DND-41 (cell line): ENCODE data around the gene TUBB2B.

Experiments used
- ATAC-seq: fragments of 200-7000 bp; cut with Tn5 transposase; 3 replicates; pipeline ENCODE4 v1.9.1; 2021; ENCODE audit warnings: low read depth; ENCODE audit not compliant: insufficient read depth
- DNase-seq: peaks from one replicate; pipeline ENCODE4 v3.0.0-alpha.2; 2020
- H2AFZ ChIP-seq: 2 replicates; pipeline ENCODE4 v1.6.0; 2012; ENCODE audit warnings: low read depth, low read length
- H3K27ac ChIP-seq: 2 replicates; pipeline ENCODE4 v1.5.1; 2012; ENCODE audit warnings: low read length, inconsistent platforms
- H3K27me3 ChIP-seq: fragments of 200-600 bp; sonication (generic); 2 replicates; pipeline ENCODE4 v1.6.0; 2012; ENCODE audit warnings: low read length, mild to moderate bottlenecking, inconsistent platforms; ENCODE audit not compliant: insufficient read depth, poor library complexity
- H3K36me3 ChIP-seq: 2 replicates; pipeline ENCODE4 v1.5.1; 2012; ENCODE audit warnings: low read length, inconsistent platforms; ENCODE audit not compliant: insufficient read depth
- H3K4me1 ChIP-seq: 2 replicates; pipeline ENCODE4 v1.5.1; 2012; ENCODE audit warnings: mild to moderate bottlenecking, low read length; ENCODE audit not compliant: insufficient read depth
- H3K4me2 ChIP-seq: 2 replicates; pipeline ENCODE4 v1.6.0; 2012; ENCODE audit warnings: mild to moderate bottlenecking, moderate library complexity, low read length, inconsistent platforms; ENCODE audit not compliant: insufficient read depth
- H3K4me3 ChIP-seq, 2 experiments: fragments of 200-600 bp in 1 of 2; shearing (Covaris generic) in 1 of 2; 2 replicates each; pipeline ENCODE4 v1.5.1; 2012 to 2016; ENCODE audit warnings: inconsistent platforms in 2 of 2, low read length in 2 of 2, mild to moderate bottlenecking in 2 of 2, low read depth in 1 of 2, moderate library complexity in 1 of 2
- H3K79me2 ChIP-seq: 2 replicates; pipeline ENCODE4 v1.6.0; 2012; ENCODE audit warnings: low read length, inconsistent platforms; ENCODE audit not compliant: insufficient read depth
- H3K9ac ChIP-seq: 2 replicates; pipeline ENCODE4 v1.6.0; 2012; ENCODE audit warnings: low read depth, mild to moderate bottlenecking, inconsistent platforms, low read length, moderate library complexity
- H3K9me3 ChIP-seq: 2 replicates; pipeline ENCODE4 v1.5.1; 2012; ENCODE audit warnings: low read length, moderate library complexity, mild to moderate bottlenecking, inconsistent platforms; ENCODE audit not compliant: insufficient read depth, severe bottlenecking
- H4K20me1 ChIP-seq: 2 replicates; pipeline ENCODE4 v1.6.0; 2012; ENCODE audit warnings: low read length; ENCODE audit not compliant: insufficient read depth
- EZH2 ChIP-seq: IDR thresholded peaks from 3 replicates; pipeline ENCODE4 v1.6.1; 2012; ENCODE audit warnings: borderline replicate concordance, low read depth, mild to moderate bottlenecking, moderate library complexity, low read length, inconsistent platforms; ENCODE audit not compliant: severe bottlenecking
- TF ChIP-seq, protein P1 (sequence below): IDR thresholded peaks from 2 replicates; pipeline ENCODE4 v1.5.1; 2012; ENCODE audit warnings: borderline replicate concordance, low read length, moderate library complexity, mild to moderate bottlenecking; ENCODE audit not compliant: poor library complexity, severe bottlenecking; ENCODE audit errors: extremely low read depth

TUBB2B gene

DNA sequence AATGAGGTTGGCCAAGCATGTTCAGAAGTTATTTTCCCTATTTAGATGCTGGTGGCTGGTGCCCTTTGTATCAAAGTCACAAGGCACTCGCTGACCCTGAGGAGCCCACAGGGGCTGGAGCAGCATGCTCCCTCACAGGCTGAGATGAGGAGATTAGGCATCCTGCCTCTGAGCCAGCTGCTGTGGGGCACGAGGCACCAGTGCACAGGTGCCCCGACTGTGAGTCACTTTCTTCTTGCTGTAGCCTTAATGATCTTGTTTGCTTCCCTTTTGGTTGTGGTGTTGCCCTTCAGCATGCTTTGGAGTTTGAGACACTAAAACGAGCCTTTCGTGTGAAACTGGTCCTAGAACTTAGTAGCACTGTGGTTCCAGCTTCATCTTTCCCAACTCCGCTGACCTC is 35.6 kb upstream of the TUBB2B start:
- Histone ChIP-seq H3K79me2 (peaks cover 87% of the 10 kb centered on the region), H2AFZ (no peak overlapping the region), H3K27ac (no peak overlapping the region), H3K9ac (no peak overlapping the region), H3K36me3 (peaks cover 67% of the 10 kb centered on the region), H3K9me3 (no peaks in the 10 kb centered on the region), H3K27me3 (no peaks in the 10 kb centered on the region), H3K4me3 (no peak overlapping the region), H3K4me1 (peaks cover 49% of the 10 kb centered on the region), H3K4me2 (peak overlapping the region; percentile 12; the same call in 1 of the 2 replicates), H4K20me1 (peaks cover 76% of the 10 kb centered on the region)
- ATAC-seq (no peak), DNase-seq (no peak)
- no peak for TF ChIP-seq EZH2
- TF ChIP-seq, protein P1, sequence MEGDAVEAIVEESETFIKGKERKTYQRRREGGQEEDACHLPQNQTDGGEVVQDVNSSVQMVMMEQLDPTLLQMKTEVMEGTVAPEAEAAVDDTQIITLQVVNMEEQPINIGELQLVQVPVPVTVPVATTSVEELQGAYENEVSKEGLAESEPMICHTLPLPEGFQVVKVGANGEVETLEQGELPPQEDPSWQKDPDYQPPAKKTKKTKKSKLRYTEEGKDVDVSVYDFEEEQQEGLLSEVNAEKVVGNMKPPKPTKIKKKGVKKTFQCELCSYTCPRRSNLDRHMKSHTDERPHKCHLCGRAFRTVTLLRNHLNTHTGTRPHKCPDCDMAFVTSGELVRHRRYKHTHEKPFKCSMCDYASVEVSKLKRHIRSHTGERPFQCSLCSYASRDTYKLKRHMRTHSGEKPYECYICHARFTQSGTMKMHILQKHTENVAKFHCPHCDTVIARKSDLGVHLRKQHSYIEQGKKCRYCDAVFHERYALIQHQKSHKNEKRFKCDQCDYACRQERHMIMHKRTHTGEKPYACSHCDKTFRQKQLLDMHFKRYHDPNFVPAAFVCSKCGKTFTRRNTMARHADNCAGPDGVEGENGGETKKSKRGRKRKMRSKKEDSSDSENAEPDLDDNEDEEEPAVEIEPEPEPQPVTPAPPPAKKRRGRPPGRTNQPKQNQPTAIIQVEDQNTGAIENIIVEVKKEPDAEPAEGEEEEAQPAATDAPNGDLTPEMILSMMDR, result no peak

GRCh38 chr6:3261921-3262320 is 34.5 kb upstream of the TUBB2B start:
- peaks cover 50% of the 10 kb centered on the region for H3K4me1 ChIP-seq
- TF ChIP-seq, protein P1, result no peak
- no peak for TF ChIP-seq EZH2
- H3K36me3 ChIP-seq, result peaks cover 59% of the 10 kb centered on the region
- ATAC-seq (no peak), DNase-seq (no peak)
- H3K27me3 ChIP-seq, result no peaks in the 10 kb centered on the region
- H3K79me2 ChIP-seq, result peaks cover 78% of the 10 kb centered on the region
- H3K4me2 ChIP-seq, result peak overlapping the region; percentile 97
- no peak overlapping the region for H2AFZ ChIP-seq
- no peaks in the 10 kb centered on the region for H3K9me3 ChIP-seq
- no peak overlapping the region for H3K27ac ChIP-seq
- H3K9ac ChIP-seq, result peak overlapping the region; percentile 48; the same call in 1 of the 2 replicates
- peaks cover 65% of the 10 kb centered on the region for H4K20me1 ChIP-seq
- H3K4me3 ChIP-seq, result peak overlapping the region in 1 of 2 experiments; percentile 100; a peak in 1 of 4 replicates

DNA sequence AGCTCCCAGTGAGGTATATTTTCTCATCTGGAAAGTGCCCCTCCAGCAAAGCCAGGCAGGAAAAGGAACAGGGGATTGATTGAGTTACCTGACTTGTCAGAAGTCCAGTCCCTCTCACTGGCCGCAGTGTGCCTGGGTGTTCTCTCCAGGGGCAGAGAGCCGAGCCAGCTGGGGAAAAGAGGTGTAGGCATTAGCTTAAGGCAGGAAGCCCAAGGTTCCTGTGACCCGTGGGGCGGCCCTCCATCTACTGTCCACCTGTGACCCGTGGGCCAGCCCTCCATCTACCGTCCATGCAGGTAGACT is 34.0 kb upstream of the TUBB2B start:
- peaks cover 50% of the 10 kb centered on the region for H3K4me1 ChIP-seq
- DNase-seq (no peak), ATAC-seq (no peak)
- H3K9me3 ChIP-seq, result no peaks in the 10 kb centered on the region
- H3K4me2 ChIP-seq, result peak overlapping the region; percentile 97
- no peak overlapping the region for H2AFZ ChIP-seq
- no peak overlapping the region for H3K27ac ChIP-seq
- peaks cover 59% of the 10 kb centered on the region for H3K36me3 ChIP-seq
- H3K79me2 ChIP-seq, result peaks cover 76% of the 10 kb centered on the region
- no peak for TF ChIP-seq EZH2
- TF ChIP-seq, protein P1, result no peak
- H3K4me3 ChIP-seq, result peak overlapping the region in 1 of 2 experiments; percentile 100; a peak in 1 of 4 replicates
- peak overlapping the region; percentile 48 for H3K9ac ChIP-seq
- peaks cover 64% of the 10 kb centered on the region for H4K20me1 ChIP-seq
- H3K27me3 ChIP-seq, result no peaks in the 10 kb centered on the region

GRCh38 chr6:3260772-3261517 is 33.5 kb upstream of the TUBB2B start:
- TF ChIP-seq, protein P1, result no peak
- TF ChIP-seq EZH2, result no peak
- no peak for ATAC-seq

More at GRCh38 chr6:3260772-3261517, 33.5 kb upstream of the TUBB2B start:
- Histone ChIP-seq H4K20me1 (peaks cover 59% of the 10 kb centered on the region), H3K79me2 (peaks cover 71% of the 10 kb centered on the region), H3K4me3 (peak overlapping the region; percentile 11 to 100; a peak in 3 of 4 replicates), H3K27me3 (no peaks in the 10 kb centered on the region), H2AFZ (no peak overlapping the region), H3K36me3 (peaks cover 55% of the 10 kb centered on the region), H3K4me1 (peaks cover 50% of the 10 kb centered on the region), H3K9me3 (no peaks in the 10 kb centered on the region), H3K4me2 (peak overlapping the region; percentile 97), H3K9ac (peak overlapping the region; percentile 48), H3K27ac (peak overlapping the region; percentile 45)
- no peak for DNase-seq
